Ramos (cell line): ENCODE data around the gene RNF39.

Source experiments
- in situ Hi-C: fragments of 300-500 bp; cut with MboI; formaldehyde crosslinking; loops from one replicate; pipeline ENCODE4 v1.14.3; 2022; ENCODE audit warnings: low sequenced_read_pairs; ENCODE audit not compliant: unreplicated experiment

Gene RNF39

GRCh38 chr6:30020626-30021025, 54.9 kb downstream of the RNF39 start:
- in situ Hi-C loops = no loop called here
